GM12878 (cell line): ENCODE results near the gene ACACB. TPM values are rescaled to one million over a fixed set of nuclear protein-coding genes. Genes with fewer than 3 reads are reported as not detected.

ENCODE experiments used
- ATAC-seq: fragments of 200-7000 bp; cut with Tn5 transposase; 3 replicates; pipeline ENCODE4 v1.9.1; 2020; ENCODE audit warnings: mild to moderate bottlenecking, moderate library complexity
- BruUV-seq: library from RNA; stranded (reverse); fragments of 400-500 nt; replicated peaks from 2 replicates; lab custom pipeline; 2021; lab: Mats Ljungman, UMichigan
- CTCF ChIA-PET: fragments of 300-600 bp; sonication (Branson Sonifier 250); formaldehyde crosslinking; extraction: SDS; loops from one replicate; lab custom pipeline; 2021; ENCODE audit warnings: inconsistent platforms; lab: Yijun Ruan, JAX
- POLR2A ChIA-PET: fragments of 350-600 bp; formaldehyde crosslinking; extraction: SDS; loops from one replicate; lab custom pipeline; 2021; ENCODE audit warnings: inconsistent platforms; lab: Charles Lee
- RAD21 ChIA-PET: fragments of 300-600 bp; sonication (Branson Sonifier 250); formaldehyde crosslinking; loops from one replicate; lab custom pipeline; 2023; ENCODE audit warnings: antibody characterized with exemption; ENCODE audit not compliant: unreplicated experiment; lab: Charles Lee
- SMC1A ChIA-PET: fragments of 300-600 bp; sonication (Branson Sonifier 250); formaldehyde crosslinking; loops from one replicate; lab custom pipeline; 2023; ENCODE audit not compliant: unreplicated experiment, uncharacterized antibody; lab: Charles Lee
- DNase-seq: peaks from one replicate; pipeline ENCODE4 v3.0.0-alpha.2; 2011; ENCODE audit warnings: low read depth, low spot score
- FAIRE-seq: peaks from 3 replicates; lab custom pipeline; 2011; peaks lifted over from hg19 to GRCh38; lab: Jason Lieb, UNC
- H2AFZ ChIP-seq: 2 replicates; pipeline ENCODE4 v1.6.0; 2011; ENCODE audit warnings: low read depth, low read length, control low read depth; ENCODE audit not compliant: control insufficient read depth
- H3K27ac ChIP-seq: 2 replicates; pipeline ENCODE4 v1.5.1; 2011; ENCODE audit warnings: control low read depth; ENCODE audit not compliant: control insufficient read depth, insufficient read depth
- H3K27me3 ChIP-seq, 2 experiments: replicated peaks in 1 of 2; 2 replicates each; pipeline versions ENCODE4 v1.6.0 to v1.6.1; 2011; ENCODE audit warnings: low read length in 1 of 2; ENCODE audit not compliant: control insufficient read depth in 2 of 2, insufficient read depth in 2 of 2
- H3K36me3 ChIP-seq, 2 experiments: 2 replicates each; pipeline ENCODE4 v1.5.1; 2011; ENCODE audit warnings: low read length in 1 of 2; ENCODE audit not compliant: control insufficient read depth in 2 of 2, insufficient read depth in 2 of 2
- H3K4me1 ChIP-seq: 2 replicates; pipeline ENCODE4 v1.6.1; 2011; ENCODE audit warnings: mild to moderate bottlenecking, low read length, moderate library complexity, mixed read lengths; ENCODE audit not compliant: control insufficient read depth, insufficient read depth
- H3K4me2 ChIP-seq: 2 replicates; pipeline ENCODE4 v1.6.0; 2011; ENCODE audit warnings: control low read depth; ENCODE audit not compliant: control insufficient read depth, insufficient read depth
- H3K4me3 ChIP-seq: fragments of 200-600 bp; sonication (generic); 2 replicates; pipeline ENCODE4 v1.5.1; 2016
- H3K79me2 ChIP-seq: 2 replicates; pipeline ENCODE4 v1.6.0; 2011; ENCODE audit warnings: low read length; ENCODE audit not compliant: control insufficient read depth, insufficient read depth
- H3K9ac ChIP-seq: 2 replicates; pipeline ENCODE4 v1.8.0; 2011; ENCODE audit warnings: low read length, control low read depth, mixed read lengths; ENCODE audit not compliant: control insufficient read depth, insufficient read depth
- H3K9me3 ChIP-seq: replicated peaks from 3 replicates; pipeline ENCODE4 v1.5.1; 2011; ENCODE audit warnings: mild to moderate bottlenecking, low read length; ENCODE audit not compliant: control insufficient read depth, insufficient read depth
- H4K20me1 ChIP-seq: 2 replicates; pipeline ENCODE4 v1.6.0; 2011; ENCODE audit not compliant: control insufficient read depth, insufficient read depth
- CBX5 ChIP-seq: sonication (generic); IDR thresholded peaks from 2 replicates; pipeline ENCODE4 v1.6.1; 2016; ENCODE audit warnings: low read depth, moderate library complexity, mild to moderate bottlenecking, inconsistent platforms
- EED ChIP-seq: sonication (generic); IDR thresholded peaks from 2 replicates; pipeline ENCODE4 v1.6.1; 2016; ENCODE audit warnings: antibody characterized with exemption, low read depth
- HCFC1 ChIP-seq: fragments of 150-350 bp; IDR thresholded peaks from 2 replicates; pipeline ENCODE4 v1.6.1; 2014; ENCODE audit warnings: low read length
- IKZF1 ChIP-seq: fragments of 450-650 bp; conservative IDR thresholded peaks from 2 replicates; pipeline ENCODE4 v1.6.1; 2017; ENCODE audit warnings: antibody characterized with exemption, mild to moderate bottlenecking
- NFXL1 ChIP-seq: fragments of 450-650 bp; IDR thresholded peaks from 2 replicates; pipeline ENCODE4 v1.6.1; 2017; ENCODE audit warnings: antibody characterized with exemption, mild to moderate bottlenecking, borderline replicate concordance
- SIN3A ChIP-seq: IDR thresholded peaks from 2 replicates; pipeline ENCODE4 v1.6.1; 2012; ENCODE audit warnings: low read depth, low read length, improper control_type of control experiment
- WGBS: methylation state at CpG from one replicate; pipeline ENCODE4 v1.1.6; 2016; ENCODE audit warnings: low lambda C conversion rate; ENCODE audit not compliant: insufficient replicate concordance, insufficient coverage; ENCODE audit errors: missing lambda C conversion rate; 5-methylcytosine and 5-hydroxymethylcytosine counted together
- in situ Hi-C: fragments of 300-500 bp; cut with MboI; formaldehyde crosslinking; loops from 9 replicates; pipeline ENCODE4 v1.14.3; 2018; ENCODE audit warnings: mixed read lengths
- intact Hi-C: fragments of 100-400 bp; cut with micrococcal nuclease; formaldehyde crosslinking; loops from one replicate; pipeline ENCODE4 v1.14.2; 2022; ENCODE audit not compliant: unreplicated experiment
- polyA plus RNA-seq, 11 experiments: library from polyadenylated mRNA; depleted of rRNA in 4 of 11; unstranded in 6 of 11; stranded (reverse) in 5 of 11; fragments of >200 nt; fragmentation: Nextera tagmentation in 4 of 11; fragmentation: Illumina TruSeq in 1 of 11; extraction: Ambion mirVana in 4 of 11; extraction: Trizol in 1 of 11; gene quantifications; 1 replicate in 1 of 11; 2 replicates in 10 of 11; pipeline versions ENCODE4 v1.2.1 to v1.2.3, GENCODE V29; 2011 to 2016; ENCODE audit warnings: inconsistent platforms in 2 of 11, missing spikeins in 2 of 11, low read depth in 1 of 11
- total RNA-seq, 4 experiments: library from RNA; depleted of rRNA in 3 of 4; stranded (reverse); fragments of >200 nt in 3 of 4; fragmentation: Illumina TruSeq in 1 of 4; extraction: Trizol in 1 of 4; gene quantifications; 2 replicates each; pipeline versions ENCODE4 v1.2.1 to v1.2.3, GENCODE V29; 2013 to 2021
- TF ChIP-seq, protein P1 (sequence below): fragments of 450-650 bp; formaldehyde crosslinking; IDR thresholded peaks from 2 replicates; pipeline ENCODE4 v1.4.0; 2022; ENCODE audit warnings: mild to moderate bottlenecking, moderate library complexity

The ACACB gene
- total and polyA plus RNA-seq, 10 of the 15 experiments (the other 5 are each of a cell fraction or from before 2014, with no cell fraction given): 0.05 to 1.9 (median 0.38) TPM; not detected in 2

DNA sequence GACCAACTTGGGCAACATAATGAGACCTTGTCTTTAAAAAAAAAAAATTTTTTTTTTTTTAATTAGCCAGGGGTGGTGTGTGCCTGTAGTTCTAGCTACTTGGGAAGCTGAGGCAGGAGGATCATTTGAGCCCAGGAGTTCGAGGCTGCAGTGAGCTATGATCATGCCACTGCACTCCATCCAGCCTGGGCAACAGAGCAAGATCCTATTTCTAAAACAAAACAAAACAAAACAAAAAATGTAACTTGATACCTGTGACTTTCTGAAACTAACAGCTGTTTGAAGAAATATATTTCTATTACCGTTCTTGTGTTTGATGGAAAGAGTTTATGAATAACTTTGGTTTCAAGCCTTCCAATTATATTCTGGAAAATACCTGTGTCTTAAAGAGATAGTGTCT, 1.7 kb upstream of the ACACB start:
- POLR2A ChIA-PET: no interaction called here
- in situ Hi-C loops: no loop called here
- intact Hi-C loops: no loop called here

More for the DNA sequence above, 1.7 kb upstream of the ACACB start:
- H3K27ac ChIP-seq: no peak overlapping the region
- BruUV-seq: no TSS peak
- no peak overlapping the region for H2AFZ ChIP-seq
- DNase-seq (no peak), FAIRE-seq (no peak), ATAC-seq (no peak)
- H3K9me3 ChIP-seq: no peaks in the 10 kb centered on the region
- ChIA-PET RAD21 (no interaction called here), SMC1A (no interaction called here), CTCF (interaction anchor here (0.7 to 0.9 kb wide), 3 partner anchors 9 to 45 kb away, joined by 3 read pairs; no protein-coding TSS in a partner anchor)
- peaks cover 0 to 4% of the 10 kb centered on the region in 2 experiments; a peak in 2 of 4 replicates for H3K36me3 ChIP-seq
- no peaks in the 10 kb centered on the region for H4K20me1 ChIP-seq
- no peaks in the 10 kb centered on the region for H3K27me3 ChIP-seq
- no peaks in the 10 kb centered on the region for H3K79me2 ChIP-seq
- H3K9ac ChIP-seq: no peak overlapping the region
- H3K4me1 ChIP-seq: no peaks in the 10 kb centered on the region
- no peak overlapping the region for H3K4me3 ChIP-seq
- WGBS: 42% methylated on average over 2 of the region's 2 CpGs
- H3K4me2 ChIP-seq: no peak overlapping the region
- TF ChIP-seq NFXL1 (no peak), IKZF1 (no peak), EED (no peak), CBX5 (no peak), HCFC1 (no peak), SIN3A (no peak)
- TF ChIP-seq, protein P1, sequence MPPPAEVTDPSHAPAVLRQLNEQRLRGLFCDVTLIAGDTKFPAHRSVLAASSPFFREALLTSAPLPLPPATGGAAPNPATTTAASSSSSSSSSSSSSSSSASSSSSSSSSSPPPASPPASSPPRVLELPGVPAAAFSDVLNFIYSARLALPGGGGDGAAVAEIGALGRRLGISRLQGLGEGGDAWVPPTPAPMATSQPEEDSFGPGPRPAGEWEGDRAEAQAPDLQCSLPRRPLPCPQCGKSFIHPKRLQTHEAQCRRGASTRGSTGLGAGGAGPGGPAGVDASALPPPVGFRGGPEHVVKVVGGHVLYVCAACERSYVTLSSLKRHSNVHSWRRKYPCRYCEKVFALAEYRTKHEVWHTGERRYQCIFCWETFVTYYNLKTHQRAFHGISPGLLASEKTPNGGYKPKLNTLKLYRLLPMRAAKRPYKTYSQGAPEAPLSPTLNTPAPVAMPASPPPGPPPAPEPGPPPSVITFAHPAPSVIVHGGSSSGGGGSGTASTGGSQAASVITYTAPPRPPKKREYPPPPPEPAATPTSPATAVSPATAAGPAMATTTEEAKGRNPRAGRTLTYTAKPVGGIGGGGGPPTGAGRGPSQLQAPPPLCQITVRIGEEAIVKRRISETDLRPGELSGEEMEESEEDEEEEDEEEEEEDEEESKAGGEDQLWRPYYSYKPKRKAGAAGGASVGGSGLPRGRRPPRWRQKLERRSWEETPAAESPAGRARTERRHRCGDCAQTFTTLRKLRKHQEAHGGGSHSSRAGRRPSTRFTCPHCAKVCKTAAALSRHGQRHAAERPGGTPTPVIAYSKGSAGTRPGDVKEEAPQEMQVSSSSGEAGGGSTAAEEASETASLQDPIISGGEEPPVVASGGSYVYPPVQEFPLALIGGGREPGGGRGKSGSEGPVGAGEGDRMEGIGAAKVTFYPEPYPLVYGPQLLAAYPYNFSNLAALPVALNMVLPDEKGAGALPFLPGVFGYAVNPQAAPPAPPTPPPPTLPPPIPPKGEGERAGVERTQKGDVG (CRISPR knock-in tag): no peak
